AG04450 (cell line): ENCODE measurements around the gene SPESP1. TPM values are rescaled to one million over a fixed set of nuclear protein-coding genes. Genes with fewer than 3 reads are reported as not detected.
"Not testable (repeated sequence)": the region's sequence is repeated elsewhere in the genome, so short reads cannot be mapped to it uniquely, and the experiment has no call there.

Experiments used
- CTCF ChIA-PET: fragments of 300-600, 350-600 bp; formaldehyde crosslinking; extraction: SDS; loops from one replicate; lab custom pipeline; 2022; ENCODE audit warnings: antibody characterized with exemption, inconsistent platforms; lab: Charles Lee
- POLR2A ChIA-PET: fragments of 350-600 bp; formaldehyde crosslinking; extraction: SDS; loops from one replicate; lab custom pipeline; 2021; ENCODE audit warnings: antibody characterized with exemption, inconsistent platforms; lab: Yijun Ruan, JAX
- DNase-seq: peaks from one replicate; pipeline ENCODE4 v3.0.0-alpha.2; 2011; ENCODE audit warnings: low read depth, low spot score
- H3K27ac ChIP-seq: one replicate; pipeline ENCODE4 v1.5.1; 2012; ENCODE audit warnings: low read depth, low read length, control low read depth
- H3K27me3 ChIP-seq: one replicate; pipeline ENCODE4 v1.6.0; 2012; ENCODE audit warnings: low read length; ENCODE audit not compliant: control insufficient read depth, insufficient read depth
- H3K4me3 ChIP-seq: 2 replicates; pipeline ENCODE4 v1.5.1; 2011; ENCODE audit warnings: mild to moderate bottlenecking, low read depth, low read length, control low read depth
- H3K9me3 ChIP-seq: 2 replicates; pipeline ENCODE4 v1.5.1; 2012; ENCODE audit warnings: low read length; ENCODE audit not compliant: control insufficient read depth, insufficient read depth
- polyA plus RNA-seq: library from polyadenylated mRNA; depleted of rRNA; stranded (reverse); fragments of >200 nt; gene quantifications from 2 replicates; pipeline ENCODE4 v1.2.3, GENCODE V29; 2011
- TF ChIP-seq, protein P1 (sequence below): IDR thresholded peaks from 2 replicates; pipeline ENCODE4 v1.5.1; 2011; ENCODE audit warnings: low read depth, low read length, control low read depth, inconsistent platforms

The SPESP1 gene
- polyA plus RNA-seq, 1 experiment, result 9.1 TPM

DNA sequence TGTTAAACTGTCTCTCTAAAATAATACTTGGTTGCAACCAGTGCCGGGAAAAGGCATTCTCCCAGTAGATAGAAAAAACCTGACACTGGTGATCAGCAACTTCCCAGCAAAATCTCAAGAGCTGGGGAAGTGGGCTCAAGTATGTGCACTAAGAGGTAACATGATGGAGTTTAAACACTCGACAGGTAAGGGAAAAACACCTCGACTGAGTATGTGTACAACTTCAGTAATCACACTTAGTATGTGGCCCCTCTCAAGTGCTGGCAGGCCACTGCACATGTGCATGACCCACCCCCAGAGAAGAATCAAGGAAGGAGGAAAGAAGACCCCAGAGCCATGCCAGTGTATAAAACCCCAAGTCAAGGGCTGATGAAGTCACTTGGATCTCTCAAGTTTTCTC lies 27.4 kb downstream of the SPESP1 start:
- H3K27me3 ChIP-seq, result peaks cover 2% of the 10 kb centered on the region
- no peak overlapping the region for H3K27ac ChIP-seq
- no peak overlapping the region for H3K4me3 ChIP-seq
- H3K9me3 ChIP-seq, result no peaks in the 10 kb centered on the region
- ChIA-PET CTCF (interaction anchor here (1.3 kb wide), 1 partner anchor 19 kb away, joined by 3 read pairs; no protein-coding TSS in a partner anchor), POLR2A (no interaction called here)
- DNase-seq, result no peak
- TF ChIP-seq, protein P1, sequence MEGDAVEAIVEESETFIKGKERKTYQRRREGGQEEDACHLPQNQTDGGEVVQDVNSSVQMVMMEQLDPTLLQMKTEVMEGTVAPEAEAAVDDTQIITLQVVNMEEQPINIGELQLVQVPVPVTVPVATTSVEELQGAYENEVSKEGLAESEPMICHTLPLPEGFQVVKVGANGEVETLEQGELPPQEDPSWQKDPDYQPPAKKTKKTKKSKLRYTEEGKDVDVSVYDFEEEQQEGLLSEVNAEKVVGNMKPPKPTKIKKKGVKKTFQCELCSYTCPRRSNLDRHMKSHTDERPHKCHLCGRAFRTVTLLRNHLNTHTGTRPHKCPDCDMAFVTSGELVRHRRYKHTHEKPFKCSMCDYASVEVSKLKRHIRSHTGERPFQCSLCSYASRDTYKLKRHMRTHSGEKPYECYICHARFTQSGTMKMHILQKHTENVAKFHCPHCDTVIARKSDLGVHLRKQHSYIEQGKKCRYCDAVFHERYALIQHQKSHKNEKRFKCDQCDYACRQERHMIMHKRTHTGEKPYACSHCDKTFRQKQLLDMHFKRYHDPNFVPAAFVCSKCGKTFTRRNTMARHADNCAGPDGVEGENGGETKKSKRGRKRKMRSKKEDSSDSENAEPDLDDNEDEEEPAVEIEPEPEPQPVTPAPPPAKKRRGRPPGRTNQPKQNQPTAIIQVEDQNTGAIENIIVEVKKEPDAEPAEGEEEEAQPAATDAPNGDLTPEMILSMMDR, result no peak

DNA sequence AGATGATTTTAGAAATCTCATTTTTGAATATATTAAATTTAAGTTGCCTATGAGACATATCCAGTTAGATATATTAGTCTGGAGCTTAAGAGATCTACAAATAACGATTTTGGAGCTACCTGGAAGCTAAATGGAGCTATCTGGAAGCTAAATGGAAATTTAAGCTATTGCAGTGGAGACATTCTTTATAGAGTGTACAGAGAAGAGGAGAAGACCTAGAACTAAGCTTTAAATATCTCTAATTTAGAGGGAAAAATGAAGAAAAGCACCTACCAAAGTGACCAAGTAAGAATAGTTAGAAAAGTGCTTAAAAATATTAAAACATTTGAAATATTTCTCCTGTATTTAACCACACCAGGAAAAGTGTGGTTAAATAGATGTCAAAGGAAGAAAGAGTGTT lies 28.3 kb downstream of the SPESP1 start:
- ChIA-PET POLR2A (no interaction called here), CTCF (interaction anchor here (1.3 kb wide), 1 partner anchor 20 kb away, joined by 3 read pairs; no protein-coding TSS in a partner anchor)

DNA sequence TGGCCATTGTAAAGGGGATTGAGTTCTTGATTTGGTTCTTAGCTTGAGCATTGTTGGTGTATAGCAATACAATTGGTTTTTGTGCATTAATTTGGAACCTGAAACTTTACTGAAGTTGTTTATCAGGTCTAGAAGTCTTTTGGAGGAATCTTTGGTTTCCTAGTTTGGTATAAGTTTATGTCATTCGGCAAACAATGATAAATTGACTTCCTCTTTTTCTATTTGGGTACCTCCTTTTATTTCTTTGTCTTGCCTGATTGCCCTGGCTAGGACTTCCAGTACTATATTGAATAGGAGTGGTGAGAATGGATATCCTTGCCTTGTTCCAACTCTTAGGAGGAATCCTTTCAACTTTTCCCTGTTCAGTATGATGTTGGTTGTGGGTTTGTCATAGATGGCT lies 32.1 kb downstream of the SPESP1 start:
- CTCF ChIA-PET, result no interaction called here
- POLR2A ChIA-PET, result no interaction called here
- Histone ChIP-seq H3K27ac (no peak overlapping the region), H3K27me3 (peaks cover 6% of the 10 kb centered on the region), H3K4me3 (no peak overlapping the region), H3K9me3 (no peaks in the 10 kb centered on the region)
- TF ChIP-seq, protein P1, result no peak
- no peak for DNase-seq

More for the DNA sequence above, 28.3 kb downstream of the SPESP1 start:
- Histone ChIP-seq H3K4me3 (no peak overlapping the region), H3K9me3 (no peaks in the 10 kb centered on the region), H3K27me3 (peaks cover 2% of the 10 kb centered on the region), H3K27ac (no peak overlapping the region)
- no peak for DNase-seq
- TF ChIP-seq, protein P1, result no peak

DNA sequence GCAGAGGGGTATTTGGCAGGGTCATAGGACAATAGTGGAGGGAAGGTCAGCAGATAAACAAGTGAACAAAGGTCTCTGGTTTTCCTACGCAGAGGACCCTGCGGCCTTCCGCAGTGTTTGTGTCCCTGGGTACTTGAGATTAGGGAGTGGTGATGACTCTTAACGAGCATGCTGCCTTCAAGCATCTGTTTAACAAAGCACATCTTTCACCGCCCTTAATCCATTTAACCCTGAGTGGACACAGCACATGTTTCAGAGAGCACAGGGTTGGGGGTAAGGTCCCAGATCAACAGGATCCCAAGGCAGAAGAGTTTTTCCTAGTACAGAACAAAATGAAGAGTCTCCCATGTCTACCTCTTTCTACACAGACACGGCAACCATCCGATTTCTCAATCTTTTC lies 33.4 kb downstream of the SPESP1 start:
- H3K27me3 ChIP-seq, H3K27ac ChIP-seq, H3K9me3 ChIP-seq, DNase-seq, H3K4me3 ChIP-seq, CTCF ChIA-PET, POLR2A ChIA-PET: not testable (repeated sequence)

DNA sequence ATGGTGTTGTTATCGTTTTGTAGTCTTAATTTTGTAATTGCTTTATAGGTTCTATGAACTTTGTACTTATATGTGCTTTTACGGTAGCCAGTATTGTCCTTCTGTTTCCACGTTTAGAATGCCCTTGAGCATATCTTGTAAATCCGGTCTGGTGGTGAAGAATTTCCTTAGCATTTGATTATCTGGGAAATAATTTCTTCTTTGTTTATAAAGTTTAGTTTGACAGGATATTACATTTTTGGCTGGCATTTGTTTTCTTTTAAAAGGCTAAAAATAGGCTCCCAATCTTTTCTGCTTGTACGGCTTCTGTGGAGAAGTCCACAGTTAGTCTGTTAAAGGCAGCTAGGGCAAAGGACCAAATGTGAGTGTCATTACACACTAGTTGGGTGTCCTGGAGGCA lies 36.7 kb downstream of the SPESP1 start:
- no peak for DNase-seq
- no peak overlapping the region for H3K4me3 ChIP-seq
- H3K27me3 ChIP-seq, result peaks cover 7% of the 10 kb centered on the region
- H3K9me3 ChIP-seq, result no peaks in the 10 kb centered on the region
- TF ChIP-seq, protein P1, result no peak
- CTCF ChIA-PET, result no interaction called here
- H3K27ac ChIP-seq, result no peak overlapping the region
- POLR2A ChIA-PET, result no interaction called here

DNA sequence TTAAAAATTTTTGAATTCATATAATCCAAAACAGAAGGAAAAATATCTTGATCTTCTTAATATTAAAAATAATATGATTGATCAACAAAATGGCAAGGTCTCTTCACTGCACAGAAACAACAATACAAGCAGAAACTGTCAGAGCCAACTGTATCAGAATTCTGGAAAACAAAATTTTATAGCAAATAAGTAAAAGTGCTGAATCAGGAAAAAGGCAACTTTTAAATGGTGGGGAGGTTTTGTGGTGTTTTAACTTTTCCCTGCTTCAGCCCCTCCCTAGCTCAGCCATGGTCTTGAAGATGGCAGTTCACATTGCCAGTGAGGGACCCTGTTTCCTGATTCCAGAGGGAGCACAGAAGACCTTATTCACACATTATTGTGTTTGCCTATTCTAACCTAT lies 37.6 kb downstream of the SPESP1 start:
- TF ChIP-seq, protein P1, result no peak
- peaks cover 15% of the 10 kb centered on the region for H3K27me3 ChIP-seq
- no peak overlapping the region for H3K4me3 ChIP-seq
- H3K27ac ChIP-seq, result no peak overlapping the region
- ChIA-PET CTCF (no interaction called here), POLR2A (no interaction called here)
- DNase-seq, result no peak
- H3K9me3 ChIP-seq, result no peaks in the 10 kb centered on the region
